Vagina (tissue), 2 donors: Measurements from ENCODE around the gene METTL4. TPM values are rescaled to one million over a fixed set of nuclear protein-coding genes. Genes with fewer than 3 reads are reported as not detected.

Source experiments
- DNase-seq, 2 donors: peaks; one replicate each; pipeline ENCODE4 v3.0.0-alpha.2; 2017; ENCODE audit errors: extremely low spot score in 2 of 2
- H3K27ac ChIP-seq: fragments of 200-600 bp; sonication (generic); one replicate; pipeline ENCODE4 v1.5.1; 2019
- H3K27me3 ChIP-seq: fragments of 200-600 bp; sonication (generic); one replicate; pipeline ENCODE4 v1.5.1; 2019
- H3K36me3 ChIP-seq, 2 donors: fragments of 200-600 bp; sonication (generic); one replicate each; pipeline ENCODE4 v1.5.1; 2017 to 2019
- H3K4me1 ChIP-seq: fragments of 200-600 bp; sonication (generic); one replicate; pipeline ENCODE4 v1.5.1; 2019
- H3K4me3 ChIP-seq, 2 donors: fragments of 200-600 bp; sonication (generic); 1 replicate in 1 of 2; 2 replicates in 1 of 2; pipeline ENCODE4 v1.5.1; 2016 to 2019
- H3K9me3 ChIP-seq: fragments of 200-600 bp; sonication (generic); one replicate; pipeline ENCODE4 v1.5.1; 2019
- POLR2A ChIP-seq, 2 donors: fragments of 450-650 bp; IDR thresholded peaks; one replicate each; pipeline ENCODE4 v1.6.1; 2017; ENCODE audit warnings: antibody characterized with exemption in 2 of 2, mild to moderate bottlenecking in 2 of 2, moderate library complexity in 2 of 2
- POLR2AphosphoS5 ChIP-seq, 2 donors: sonication (generic); formaldehyde crosslinking; IDR thresholded peaks; one replicate each; pipeline ENCODE4 v1.9.0; 2017; ENCODE audit warnings: antibody characterized with exemption in 2 of 2, mild to moderate bottlenecking in 2 of 2, low read depth in 1 of 2; ENCODE audit not compliant: insufficient read depth in 1 of 2
- intact Hi-C: fragments of 100-400 bp; cut with DNase I; formaldehyde crosslinking; loops from one replicate; pipeline ENCODE4 v1.15.1; 2023
- total RNA-seq: library from RNA; depleted of rRNA; stranded (reverse); fragments of >200 nt; gene quantifications from one replicate; pipeline ENCODE4 v1.2.3, GENCODE V29; 2016
- TF ChIP-seq, protein P1 (sequence below), 3 experiments: fragments of 450-650 bp in 2 of 3; fragments of 200-600 bp in 1 of 3; sonication (generic) in 1 of 3; IDR thresholded peaks; one replicate each; pipeline ENCODE4 v1.5.1; 2017 to 2019; ENCODE audit warnings: antibody characterized with exemption in 3 of 3, mild to moderate bottlenecking in 2 of 3, moderate library complexity in 2 of 3

The METTL4 gene
- total RNA-seq, 1 donor from 2014 or later: 11.5 TPM

DNA sequence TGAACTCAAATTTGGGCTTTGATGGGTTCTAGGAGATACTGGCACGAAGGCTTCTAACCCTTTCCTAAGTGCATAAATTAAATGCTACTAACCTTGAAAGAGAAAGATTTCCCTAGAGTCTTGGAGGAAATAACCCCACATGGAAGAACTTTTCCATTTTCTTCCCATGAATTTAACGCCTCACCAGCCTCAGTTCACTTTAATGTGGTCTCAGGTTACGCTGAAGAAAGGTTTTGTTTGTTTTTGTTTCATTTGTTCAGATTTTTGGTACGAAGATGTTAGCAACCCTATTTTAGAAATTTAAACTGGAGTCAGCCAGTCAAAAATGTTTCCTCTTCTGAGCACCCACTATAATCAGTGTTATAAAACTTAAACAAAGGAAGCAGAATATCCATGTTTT, 30.7 kb downstream of the METTL4 start:
- intact Hi-C loops: no loop called here
- Histone ChIP-seq H3K4me1 (peaks cover 28% of the 10 kb centered on the region), H3K9me3 (no peaks in the 10 kb centered on the region), H3K27ac (no peak overlapping the region), H3K36me3 (peaks cover 0 to 13% of the 10 kb centered on the region in 2 donors), H3K27me3 (no peaks in the 10 kb centered on the region), H3K4me3 (no peak overlapping the region)
- no peak for DNase-seq
- no peak for TF ChIP-seq POLR2A (IDR thresholded peaks at IDR 0.05)
- TF ChIP-seq, protein P1, sequence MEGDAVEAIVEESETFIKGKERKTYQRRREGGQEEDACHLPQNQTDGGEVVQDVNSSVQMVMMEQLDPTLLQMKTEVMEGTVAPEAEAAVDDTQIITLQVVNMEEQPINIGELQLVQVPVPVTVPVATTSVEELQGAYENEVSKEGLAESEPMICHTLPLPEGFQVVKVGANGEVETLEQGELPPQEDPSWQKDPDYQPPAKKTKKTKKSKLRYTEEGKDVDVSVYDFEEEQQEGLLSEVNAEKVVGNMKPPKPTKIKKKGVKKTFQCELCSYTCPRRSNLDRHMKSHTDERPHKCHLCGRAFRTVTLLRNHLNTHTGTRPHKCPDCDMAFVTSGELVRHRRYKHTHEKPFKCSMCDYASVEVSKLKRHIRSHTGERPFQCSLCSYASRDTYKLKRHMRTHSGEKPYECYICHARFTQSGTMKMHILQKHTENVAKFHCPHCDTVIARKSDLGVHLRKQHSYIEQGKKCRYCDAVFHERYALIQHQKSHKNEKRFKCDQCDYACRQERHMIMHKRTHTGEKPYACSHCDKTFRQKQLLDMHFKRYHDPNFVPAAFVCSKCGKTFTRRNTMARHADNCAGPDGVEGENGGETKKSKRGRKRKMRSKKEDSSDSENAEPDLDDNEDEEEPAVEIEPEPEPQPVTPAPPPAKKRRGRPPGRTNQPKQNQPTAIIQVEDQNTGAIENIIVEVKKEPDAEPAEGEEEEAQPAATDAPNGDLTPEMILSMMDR (IDR thresholded peaks at IDR 0.05): no peak
- TF ChIP-seq POLR2AphosphoS5 (IDR thresholded peaks at IDR 0.05; ENCODE audit: insufficient read depth in 1 of 2, low read depth in 1 of 2): no peak

DNA sequence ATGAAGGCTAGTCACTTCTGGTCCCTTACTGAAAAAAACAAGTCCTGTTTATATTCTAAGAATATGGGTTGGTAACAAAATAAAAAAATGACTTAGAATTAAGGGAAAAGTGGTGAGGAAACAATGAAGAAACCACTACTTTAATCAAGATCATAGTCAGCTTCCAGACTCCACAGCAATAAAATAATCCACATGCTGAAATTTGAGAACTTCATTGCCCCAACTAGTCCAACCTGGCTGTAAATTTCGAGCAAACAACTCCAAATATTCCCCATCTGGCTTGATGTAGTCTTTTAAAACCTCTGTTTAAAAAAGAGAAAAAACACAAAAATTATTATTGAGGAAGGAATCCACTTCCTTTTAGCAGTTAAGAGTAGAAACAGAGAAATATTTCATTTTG, 32.5 kb downstream of the METTL4 start:
- Histone ChIP-seq H3K27ac (peak overlapping the region; percentile 75), H3K9me3 (no peaks in the 10 kb centered on the region), H3K36me3 (peaks cover 0 to 5% of the 10 kb centered on the region in 2 donors), H3K4me3 (no peak overlapping the region), H3K4me1 (peaks cover 32% of the 10 kb centered on the region), H3K27me3 (no peaks in the 10 kb centered on the region)
- intact Hi-C loops: no loop called here
- TF ChIP-seq, protein P1 (IDR thresholded peaks at IDR 0.05): no peak
- TF ChIP-seq POLR2AphosphoS5 (IDR thresholded peaks at IDR 0.05; ENCODE audit: insufficient read depth in 1 of 2, low read depth in 1 of 2): peak in 1 of 2 donors; percentile 12
- no peak for DNase-seq

GRCh38 chr18:2538236-2538635, 33.1 kb downstream of the METTL4 start:
- no peaks in the 10 kb centered on the region for H3K36me3 ChIP-seq
- DNase-seq: no peak
- no peaks in the 10 kb centered on the region for H3K27me3 ChIP-seq
- H3K4me1 ChIP-seq: peaks cover 32% of the 10 kb centered on the region
- H3K9me3 ChIP-seq: no peaks in the 10 kb centered on the region
- TF ChIP-seq, protein P1 (IDR thresholded peaks at IDR 0.05): no peak
- no peak for TF ChIP-seq POLR2AphosphoS5 (IDR thresholded peaks at IDR 0.05; ENCODE audit: insufficient read depth in 1 of 2, low read depth in 1 of 2)
- peak overlapping the region; percentile 75 for H3K27ac ChIP-seq
- H3K4me3 ChIP-seq: no peak overlapping the region
- intact Hi-C loops: no loop called here

DNA sequence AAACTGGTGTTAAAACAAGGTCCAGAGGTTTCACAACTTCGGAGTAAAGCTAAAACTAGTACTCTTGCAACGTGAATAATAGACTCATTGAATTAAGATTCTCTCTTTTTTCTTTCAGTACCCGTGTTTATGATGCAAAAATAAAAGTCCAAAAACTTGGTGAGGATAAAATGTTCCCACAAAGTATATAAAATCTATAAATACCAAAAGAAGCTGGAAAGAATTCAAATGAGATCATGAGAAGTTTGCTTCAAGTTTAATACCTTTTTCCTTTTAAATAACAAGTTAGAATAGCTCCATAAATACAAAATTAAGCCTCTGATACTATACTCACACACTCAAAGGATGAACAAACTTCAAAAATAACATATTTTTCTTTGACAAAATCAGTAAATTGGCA, 34.0 kb downstream of the METTL4 start:
- TF ChIP-seq, protein P1 (IDR thresholded peaks at IDR 0.05): no peak
- TF ChIP-seq POLR2A (IDR thresholded peaks at IDR 0.05) (no peak), POLR2AphosphoS5 (IDR thresholded peaks at IDR 0.05; ENCODE audit: insufficient read depth in 1 of 2, low read depth in 1 of 2) (no peak)
- no peak for DNase-seq
- Histone ChIP-seq H3K4me1 (peaks cover 32% of the 10 kb centered on the region), H3K9me3 (no peaks in the 10 kb centered on the region), H3K27ac (peak overlapping the region; percentile 75), H3K27me3 (no peaks in the 10 kb centered on the region), H3K36me3 (no peaks in the 10 kb centered on the region), H3K4me3 (no peak overlapping the region)
- intact Hi-C loops: no loop called here

DNA sequence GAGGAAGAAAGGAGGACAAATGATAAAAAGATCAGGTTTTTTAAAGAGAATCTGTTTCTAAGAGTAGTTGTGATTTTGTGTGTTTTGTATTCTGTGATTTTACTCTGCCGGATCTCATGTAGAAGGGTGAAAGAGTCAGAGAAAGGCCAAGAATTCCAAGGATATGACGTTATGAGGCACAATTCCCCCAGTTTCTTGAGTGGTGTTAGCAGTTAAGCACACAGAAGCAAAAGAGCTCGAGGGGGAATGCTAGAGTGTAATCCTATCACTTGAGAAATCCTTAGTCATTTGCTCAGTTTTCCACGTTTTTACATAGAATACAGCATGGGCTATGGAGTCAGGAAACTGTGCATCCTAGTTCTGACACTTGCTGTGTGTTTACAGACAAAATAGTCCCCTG, 34.8 kb downstream of the METTL4 start:
- TF ChIP-seq POLR2AphosphoS5 (IDR thresholded peaks at IDR 0.05; ENCODE audit: insufficient read depth in 1 of 2, low read depth in 1 of 2) (peak in 1 of 2 donors; percentile 34), POLR2A (IDR thresholded peaks at IDR 0.05) (no peak)
- Histone ChIP-seq H3K4me1 (peaks cover 32% of the 10 kb centered on the region), H3K27me3 (no peaks in the 10 kb centered on the region), H3K27ac (peak overlapping the region; percentile 75), H3K9me3 (no peaks in the 10 kb centered on the region), H3K4me3 (no peak overlapping the region), H3K36me3 (no peaks in the 10 kb centered on the region)
- DNase-seq: no peak
- intact Hi-C loops: no loop called here
